GM13976 (cell line): Measurements from ENCODE around the gene EHF.
A peak's percentile ranks its signal among the peaks of the same experiment; 100 is the strongest.

Experiments
- DNase-seq: peaks from one replicate; pipeline ENCODE4 v3.0.0; 2012; ENCODE audit warnings: low spot score
- CTCF ChIP-seq: IDR thresholded peaks from 2 replicates; pipeline ENCODE4 v1.5.1; 2012; ENCODE audit warnings: borderline replicate concordance, mild to moderate bottlenecking; ENCODE audit not compliant: insufficient read depth; ENCODE audit errors: extremely low read depth, missing control alignments, control extremely low read depth
- in situ Hi-C: fragments of 300-500 bp; cut with MboI; formaldehyde crosslinking; loops from one replicate; pipeline ENCODE4 v1.12.0; 2022; ENCODE audit warnings: low sequenced_read_pairs, mixed read lengths, inconsistent platforms; ENCODE audit not compliant: unreplicated experiment

EHF gene

GRCh38 chr11:34630544-34630943, 9.7 kb downstream of the EHF start:
- TF ChIP-seq CTCF, result no peak
- in situ Hi-C loops, result no loop called here

DNA sequence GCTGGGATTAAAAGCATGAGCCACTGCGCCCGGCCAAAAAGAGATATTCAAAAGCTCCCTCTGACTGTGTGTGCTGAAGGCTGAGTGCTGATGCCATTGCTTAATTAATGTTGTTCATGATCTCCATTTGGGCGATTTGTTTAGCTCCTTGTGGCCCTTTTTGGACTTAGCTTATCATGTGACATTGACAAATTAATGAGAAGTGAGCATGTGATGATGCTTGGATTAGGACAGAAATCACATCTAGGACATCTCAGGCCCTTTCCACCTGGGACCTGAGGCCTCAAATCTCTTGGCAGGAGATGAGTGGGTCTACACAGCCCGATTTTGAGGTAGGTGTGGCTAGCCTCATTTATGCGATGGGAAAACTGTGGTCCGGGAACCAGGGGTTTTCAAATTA, 10.4 kb downstream of the EHF start:
- DNase-seq, result no peak
- in situ Hi-C loops, result no loop called here
- TF ChIP-seq CTCF, result no peak

More at GRCh38 chr11:34630544-34630943, 9.7 kb downstream of the EHF start:
- no peak for DNase-seq

- in situ Hi-C loops, result no loop called here
- no peak for TF ChIP-seq CTCF
- DNase-seq, result no peak
Observed at GRCh38 chr11:34631737-34632104, 10.8 kb downstream of the EHF start.

DNA sequence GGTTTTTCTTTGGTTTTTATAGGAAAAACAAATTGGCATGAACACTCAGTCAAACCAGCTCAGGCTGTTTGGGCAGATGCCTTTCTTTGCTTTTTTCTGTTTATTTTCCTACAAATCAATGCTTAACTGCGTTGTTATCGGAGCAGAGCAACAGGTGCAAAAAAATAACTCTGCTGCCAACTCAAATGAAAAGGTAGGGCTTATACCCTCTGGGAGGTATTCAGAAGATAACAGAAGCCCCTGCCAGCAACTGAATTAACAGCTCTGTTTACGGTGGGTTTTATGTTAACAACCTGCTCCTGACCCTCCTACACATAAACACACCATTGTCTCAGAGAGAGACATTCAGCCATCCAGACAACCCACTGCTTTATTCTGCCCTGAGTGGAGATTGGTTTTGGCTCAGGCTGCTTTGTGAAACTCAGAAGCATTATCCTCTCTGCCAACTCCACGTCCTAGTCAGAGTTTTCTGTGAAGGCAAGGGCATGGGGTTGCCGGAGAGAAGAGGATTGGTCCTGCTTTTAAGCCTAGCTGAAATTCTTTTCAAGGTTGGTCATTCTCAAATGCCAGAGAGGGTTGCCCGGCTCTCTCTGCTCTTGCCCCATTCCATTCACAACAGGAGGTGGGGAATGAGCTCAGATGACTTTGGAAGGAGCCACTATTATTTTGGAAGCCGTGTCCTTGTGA, 11.4 kb downstream of the EHF start:
- in situ Hi-C loops, result no loop called here
- DNase-seq, result no peak
- no peak for TF ChIP-seq CTCF

- TF ChIP-seq CTCF, result no peak
- in situ Hi-C loops, result no loop called here
- DNase-seq, result no peak
Observed at GRCh38 chr11:34633640-34633989, 12.7 kb downstream of the EHF start.

GRCh38 chr11:34633990-34634693, 13.2 kb downstream of the EHF start:
- DNase-seq, result peak; percentile 28
- no peak for TF ChIP-seq CTCF
- in situ Hi-C loops, result no loop called here
